GM12878 (cell line): ENCODE measurements around the gene ROBO4. TPM values are rescaled to one million over a fixed set of nuclear protein-coding genes. Genes with fewer than 3 reads are reported as not detected.

Source experiments
- ATAC-seq: fragments of 200-7000 bp; cut with Tn5 transposase; 3 replicates; pipeline ENCODE4 v1.9.1; 2020; ENCODE audit warnings: mild to moderate bottlenecking, moderate library complexity
- BruUV-seq: library from RNA; stranded (reverse); fragments of 400-500 nt; replicated peaks from 2 replicates; lab custom pipeline; 2021; lab: Mats Ljungman, UMichigan
- CTCF ChIA-PET: fragments of 300-600 bp; sonication (Branson Sonifier 250); formaldehyde crosslinking; extraction: SDS; loops from one replicate; lab custom pipeline; 2021; ENCODE audit warnings: inconsistent platforms; lab: Yijun Ruan, JAX
- POLR2A ChIA-PET: fragments of 350-600 bp; formaldehyde crosslinking; extraction: SDS; loops from one replicate; lab custom pipeline; 2021; ENCODE audit warnings: inconsistent platforms; lab: Charles Lee
- RAD21 ChIA-PET: fragments of 300-600 bp; sonication (Branson Sonifier 250); formaldehyde crosslinking; loops from one replicate; lab custom pipeline; 2023; ENCODE audit warnings: antibody characterized with exemption; ENCODE audit not compliant: unreplicated experiment; lab: Charles Lee
- SMC1A ChIA-PET: fragments of 300-600 bp; sonication (Branson Sonifier 250); formaldehyde crosslinking; loops from one replicate; lab custom pipeline; 2023; ENCODE audit not compliant: unreplicated experiment, uncharacterized antibody; lab: Charles Lee
- DNase-seq: peaks from one replicate; pipeline ENCODE4 v3.0.0-alpha.2; 2011; ENCODE audit warnings: low read depth, low spot score
- FAIRE-seq: peaks from 3 replicates; lab custom pipeline; 2011; peaks lifted over from hg19 to GRCh38; lab: Jason Lieb, UNC
- H2AFZ ChIP-seq: 2 replicates; pipeline ENCODE4 v1.6.0; 2011; ENCODE audit warnings: low read depth, low read length, control low read depth; ENCODE audit not compliant: control insufficient read depth
- H3K27ac ChIP-seq: 2 replicates; pipeline ENCODE4 v1.5.1; 2011; ENCODE audit warnings: control low read depth; ENCODE audit not compliant: control insufficient read depth, insufficient read depth
- H3K27me3 ChIP-seq, 2 experiments: replicated peaks in 1 of 2; 2 replicates each; pipeline versions ENCODE4 v1.6.0 to v1.6.1; 2011; ENCODE audit warnings: low read length in 1 of 2; ENCODE audit not compliant: control insufficient read depth in 2 of 2, insufficient read depth in 2 of 2
- H3K36me3 ChIP-seq, 2 experiments: 2 replicates each; pipeline ENCODE4 v1.5.1; 2011; ENCODE audit warnings: low read length in 1 of 2; ENCODE audit not compliant: control insufficient read depth in 2 of 2, insufficient read depth in 2 of 2
- H3K4me1 ChIP-seq: 2 replicates; pipeline ENCODE4 v1.6.1; 2011; ENCODE audit warnings: mild to moderate bottlenecking, low read length, moderate library complexity, mixed read lengths; ENCODE audit not compliant: control insufficient read depth, insufficient read depth
- H3K4me2 ChIP-seq: 2 replicates; pipeline ENCODE4 v1.6.0; 2011; ENCODE audit warnings: control low read depth; ENCODE audit not compliant: control insufficient read depth, insufficient read depth
- H3K4me3 ChIP-seq: fragments of 200-600 bp; sonication (generic); 2 replicates; pipeline ENCODE4 v1.5.1; 2016
- H3K79me2 ChIP-seq: 2 replicates; pipeline ENCODE4 v1.6.0; 2011; ENCODE audit warnings: low read length; ENCODE audit not compliant: control insufficient read depth, insufficient read depth
- H3K9ac ChIP-seq: 2 replicates; pipeline ENCODE4 v1.8.0; 2011; ENCODE audit warnings: low read length, control low read depth, mixed read lengths; ENCODE audit not compliant: control insufficient read depth, insufficient read depth
- H3K9me3 ChIP-seq: replicated peaks from 3 replicates; pipeline ENCODE4 v1.5.1; 2011; ENCODE audit warnings: mild to moderate bottlenecking, low read length; ENCODE audit not compliant: control insufficient read depth, insufficient read depth
- H4K20me1 ChIP-seq: 2 replicates; pipeline ENCODE4 v1.6.0; 2011; ENCODE audit not compliant: control insufficient read depth, insufficient read depth
- BRCA1 ChIP-seq: IDR thresholded peaks from 2 replicates; pipeline ENCODE4 v1.6.1; 2011; ENCODE audit warnings: low read depth, low read length, improper control_type of control experiment
- EED ChIP-seq: sonication (generic); IDR thresholded peaks from 2 replicates; pipeline ENCODE4 v1.6.1; 2016; ENCODE audit warnings: antibody characterized with exemption, low read depth
- ESRRA ChIP-seq: IDR thresholded peaks from 2 replicates; pipeline ENCODE4 v1.6.1; 2012; ENCODE audit warnings: mild to moderate bottlenecking, low read length, improper control_type of control experiment
- MEF2A ChIP-seq: IDR thresholded peaks from 2 replicates; pipeline ENCODE4 v1.6.1; 2011; ENCODE audit warnings: low read depth, mild to moderate bottlenecking, low read length, moderate library complexity; ENCODE audit not compliant: insufficient read depth
- PML ChIP-seq: IDR thresholded peaks from 2 replicates; pipeline ENCODE4 v1.6.1; 2012; ENCODE audit warnings: low read length, inconsistent platforms
- POLR2AphosphoS2 ChIP-seq: IDR thresholded peaks from 2 replicates; pipeline ENCODE4 v1.6.1; 2011; ENCODE audit warnings: low read depth, mild to moderate bottlenecking, low read length, improper control_type of control experiment, moderate library complexity
- RAD21 ChIP-seq: IDR thresholded peaks from 2 replicates; pipeline ENCODE4 v1.6.1; 2011; ENCODE audit warnings: mild to moderate bottlenecking, low read depth, low read length, moderate library complexity; ENCODE audit not compliant: insufficient read depth
- RELA ChIP-seq: fragments of 450-650 bp; IDR thresholded peaks from 2 replicates; pipeline ENCODE4 v1.8.0; 2014; ENCODE audit warnings: borderline replicate concordance; ENCODE audit not compliant: partially characterized antibody
- RUNX3 ChIP-seq: IDR thresholded peaks from 2 replicates; pipeline ENCODE4 v1.6.1; 2012; ENCODE audit warnings: low read length, inconsistent platforms
- ZSCAN29 ChIP-seq: fragments of 450-650 bp; IDR thresholded peaks from 2 replicates; pipeline ENCODE4 v1.6.1; 2017; ENCODE audit warnings: mild to moderate bottlenecking, moderate library complexity
- ZZZ3 ChIP-seq: IDR thresholded peaks from 2 replicates; pipeline ENCODE4 v1.6.1; 2011; ENCODE audit warnings: low read depth; ENCODE audit not compliant: control insufficient read depth, insufficient read length
- WGBS: methylation state at CpG from one replicate; pipeline ENCODE4 v1.1.6; 2016; ENCODE audit warnings: low lambda C conversion rate; ENCODE audit not compliant: insufficient replicate concordance, insufficient coverage; ENCODE audit errors: missing lambda C conversion rate; 5-methylcytosine and 5-hydroxymethylcytosine counted together
- in situ Hi-C: fragments of 300-500 bp; cut with MboI; formaldehyde crosslinking; loops from 9 replicates; pipeline ENCODE4 v1.14.3; 2018; ENCODE audit warnings: mixed read lengths
- intact Hi-C: fragments of 100-400 bp; cut with micrococcal nuclease; formaldehyde crosslinking; loops from one replicate; pipeline ENCODE4 v1.14.2; 2022; ENCODE audit not compliant: unreplicated experiment
- polyA plus RNA-seq, 11 experiments: library from polyadenylated mRNA; depleted of rRNA in 4 of 11; unstranded in 6 of 11; stranded (reverse) in 5 of 11; fragments of >200 nt; fragmentation: Nextera tagmentation in 4 of 11; fragmentation: Illumina TruSeq in 1 of 11; extraction: Ambion mirVana in 4 of 11; extraction: Trizol in 1 of 11; gene quantifications; 1 replicate in 1 of 11; 2 replicates in 10 of 11; pipeline versions ENCODE4 v1.2.1 to v1.2.3, GENCODE V29; 2011 to 2016; ENCODE audit warnings: inconsistent platforms in 2 of 11, missing spikeins in 2 of 11, low read depth in 1 of 11
- total RNA-seq, 4 experiments: library from RNA; depleted of rRNA in 3 of 4; stranded (reverse); fragments of >200 nt in 3 of 4; fragmentation: Illumina TruSeq in 1 of 4; extraction: Trizol in 1 of 4; gene quantifications; 2 replicates each; pipeline versions ENCODE4 v1.2.1 to v1.2.3, GENCODE V29; 2013 to 2021
- TF ChIP-seq, protein P1 (sequence below): IDR thresholded peaks from 2 replicates; pipeline ENCODE4 v1.6.1; 2011; ENCODE audit warnings: borderline replicate concordance, low read depth, mild to moderate bottlenecking, moderate library complexity, low read length; ENCODE audit not compliant: insufficient read depth, poor library complexity, severe bottlenecking
- TF ChIP-seq, protein P2 (sequence below): IDR thresholded peaks from 2 replicates; pipeline ENCODE4 v1.6.1; 2012; ENCODE audit warnings: low read depth, low read length, improper control_type of control experiment
- TF ChIP-seq, protein P3 (sequence below): fragments of 450-650 bp; IDR thresholded peaks from 2 replicates; pipeline ENCODE4 v1.6.1; 2014; ENCODE audit warnings: mild to moderate bottlenecking
- TF ChIP-seq, protein P4 (sequence below), 3 experiments: IDR thresholded peaks in 2 of 3; conservative IDR thresholded peaks in 1 of 3; 2 replicates each; pipeline ENCODE4 v1.5.1; 2011; ENCODE audit warnings: low read depth in 3 of 3, low read length in 3 of 3, mild to moderate bottlenecking in 3 of 3, control low read depth in 2 of 3, moderate library complexity in 2 of 3, inconsistent platforms in 1 of 3, mixed read lengths in 1 of 3; ENCODE audit not compliant: control insufficient read depth in 2 of 3, insufficient read depth in 1 of 3; ENCODE audit errors: extremely low read depth in 1 of 3
- TF ChIP-seq, protein P5 (sequence below): IDR thresholded peaks from 2 replicates; pipeline ENCODE4 v1.6.1; 2012; ENCODE audit warnings: low read depth, low read length, improper control_type of control experiment

ROBO4 gene
- total and polyA plus RNA-seq, 10 of the 15 experiments (the other 5 are each of a cell fraction or from before 2014, with no cell fraction given): not detected

DNA sequence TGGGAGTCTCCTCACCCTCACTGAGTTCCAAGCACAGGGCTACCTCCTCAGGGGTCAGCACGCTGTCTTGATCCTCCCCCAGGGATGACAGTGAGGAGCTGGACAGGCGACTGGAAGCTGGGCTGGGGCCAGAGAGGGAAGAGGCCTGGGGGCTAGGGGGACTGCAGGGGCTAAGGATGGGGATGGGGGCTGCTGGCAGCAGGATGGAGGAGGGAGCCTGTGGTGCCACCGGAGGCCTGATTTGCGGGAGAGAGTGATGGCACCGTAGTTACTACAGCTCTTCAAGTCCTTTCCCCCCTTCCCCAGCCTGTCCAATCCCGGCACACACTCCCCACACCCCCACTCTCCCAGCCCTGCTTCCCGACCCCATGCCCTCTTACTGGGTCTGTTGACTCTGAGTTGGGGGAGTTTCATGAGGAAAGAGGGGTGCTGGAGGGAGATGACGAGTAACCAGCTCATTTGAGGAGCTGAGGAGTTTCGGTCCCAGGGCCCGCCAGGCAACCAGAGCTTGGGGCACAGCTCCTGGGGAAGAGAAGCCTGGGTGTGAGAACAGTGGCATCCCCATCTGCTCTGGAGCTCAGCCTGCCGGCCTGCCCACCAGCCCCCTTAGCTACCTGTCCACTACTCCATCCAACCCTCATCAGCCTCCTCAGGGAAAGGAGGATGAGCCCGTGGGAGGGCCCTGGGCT, 10.5 kb downstream of the ROBO4 start:
- Histone ChIP-seq H3K27ac (no peak overlapping the region), H3K4me2 (no peak overlapping the region), H3K4me3 (no peak overlapping the region), H3K27me3 (peaks cover 0 to 4% of the 10 kb centered on the region in 2 experiments; a peak in 3 of 4 replicates), H3K79me2 (no peaks in the 10 kb centered on the region), H4K20me1 (no peaks in the 10 kb centered on the region), H3K9me3 (no peaks in the 10 kb centered on the region), H3K4me1 (no peaks in the 10 kb centered on the region), H3K9ac (no peak overlapping the region), H3K36me3 (no peaks in the 10 kb centered on the region; a peak in 1 of 4 replicates), H2AFZ (no peak overlapping the region)
- WGBS: 31% methylated on average over 11 of the region's 12 CpGs
- SMC1A ChIA-PET: no interaction called here
- ATAC-seq: no peak
- BruUV-seq: no TSS peak
- FAIRE-seq: no peak
- intact Hi-C loops: loop anchor here (10.0 kb wide), 1 partner anchor 258 kb away; no protein-coding TSS in a partner anchor
- TF ChIP-seq, protein P1, sequence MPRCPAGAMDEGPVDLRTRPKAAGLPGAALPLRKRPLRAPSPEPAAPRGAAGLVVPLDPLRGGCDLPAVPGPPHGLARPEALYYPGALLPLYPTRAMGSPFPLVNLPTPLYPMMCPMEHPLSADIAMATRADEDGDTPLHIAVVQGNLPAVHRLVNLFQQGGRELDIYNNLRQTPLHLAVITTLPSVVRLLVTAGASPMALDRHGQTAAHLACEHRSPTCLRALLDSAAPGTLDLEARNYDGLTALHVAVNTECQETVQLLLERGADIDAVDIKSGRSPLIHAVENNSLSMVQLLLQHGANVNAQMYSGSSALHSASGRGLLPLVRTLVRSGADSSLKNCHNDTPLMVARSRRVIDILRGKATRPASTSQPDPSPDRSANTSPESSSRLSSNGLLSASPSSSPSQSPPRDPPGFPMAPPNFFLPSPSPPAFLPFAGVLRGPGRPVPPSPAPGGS: no peak
- TF ChIP-seq RUNX3 (no peak), ESRRA (no peak), MEF2A (no peak), PML (no peak), RELA (no peak), POLR2AphosphoS2 (no peak), EED (no peak), ZZZ3 (no peak), ZSCAN29 (no peak), BRCA1 (no peak), RAD21 (no peak)
- TF ChIP-seq, protein P2, sequence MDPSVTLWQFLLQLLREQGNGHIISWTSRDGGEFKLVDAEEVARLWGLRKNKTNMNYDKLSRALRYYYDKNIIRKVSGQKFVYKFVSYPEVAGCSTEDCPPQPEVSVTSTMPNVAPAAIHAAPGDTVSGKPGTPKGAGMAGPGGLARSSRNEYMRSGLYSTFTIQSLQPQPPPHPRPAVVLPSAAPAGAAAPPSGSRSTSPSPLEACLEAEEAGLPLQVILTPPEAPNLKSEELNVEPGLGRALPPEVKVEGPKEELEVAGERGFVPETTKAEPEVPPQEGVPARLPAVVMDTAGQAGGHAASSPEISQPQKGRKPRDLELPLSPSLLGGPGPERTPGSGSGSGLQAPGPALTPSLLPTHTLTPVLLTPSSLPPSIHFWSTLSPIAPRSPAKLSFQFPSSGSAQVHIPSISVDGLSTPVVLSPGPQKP: no peak
- TF ChIP-seq, protein P3, sequence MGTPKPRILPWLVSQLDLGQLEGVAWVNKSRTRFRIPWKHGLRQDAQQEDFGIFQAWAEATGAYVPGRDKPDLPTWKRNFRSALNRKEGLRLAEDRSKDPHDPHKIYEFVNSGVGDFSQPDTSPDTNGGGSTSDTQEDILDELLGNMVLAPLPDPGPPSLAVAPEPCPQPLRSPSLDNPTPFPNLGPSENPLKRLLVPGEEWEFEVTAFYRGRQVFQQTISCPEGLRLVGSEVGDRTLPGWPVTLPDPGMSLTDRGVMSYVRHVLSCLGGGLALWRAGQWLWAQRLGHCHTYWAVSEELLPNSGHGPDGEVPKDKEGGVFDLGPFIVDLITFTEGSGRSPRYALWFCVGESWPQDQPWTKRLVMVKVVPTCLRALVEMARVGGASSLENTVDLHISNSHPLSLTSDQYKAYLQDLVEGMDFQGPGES: no peak
- TF ChIP-seq, protein P4, sequence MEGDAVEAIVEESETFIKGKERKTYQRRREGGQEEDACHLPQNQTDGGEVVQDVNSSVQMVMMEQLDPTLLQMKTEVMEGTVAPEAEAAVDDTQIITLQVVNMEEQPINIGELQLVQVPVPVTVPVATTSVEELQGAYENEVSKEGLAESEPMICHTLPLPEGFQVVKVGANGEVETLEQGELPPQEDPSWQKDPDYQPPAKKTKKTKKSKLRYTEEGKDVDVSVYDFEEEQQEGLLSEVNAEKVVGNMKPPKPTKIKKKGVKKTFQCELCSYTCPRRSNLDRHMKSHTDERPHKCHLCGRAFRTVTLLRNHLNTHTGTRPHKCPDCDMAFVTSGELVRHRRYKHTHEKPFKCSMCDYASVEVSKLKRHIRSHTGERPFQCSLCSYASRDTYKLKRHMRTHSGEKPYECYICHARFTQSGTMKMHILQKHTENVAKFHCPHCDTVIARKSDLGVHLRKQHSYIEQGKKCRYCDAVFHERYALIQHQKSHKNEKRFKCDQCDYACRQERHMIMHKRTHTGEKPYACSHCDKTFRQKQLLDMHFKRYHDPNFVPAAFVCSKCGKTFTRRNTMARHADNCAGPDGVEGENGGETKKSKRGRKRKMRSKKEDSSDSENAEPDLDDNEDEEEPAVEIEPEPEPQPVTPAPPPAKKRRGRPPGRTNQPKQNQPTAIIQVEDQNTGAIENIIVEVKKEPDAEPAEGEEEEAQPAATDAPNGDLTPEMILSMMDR (IDR thresholded peaks at IDR 0.05 in 2 of 3, conservative IDR thresholded peaks at IDR 0.05 in 1 of 3; ENCODE audit: control insufficient read depth in 2 of 3, extremely low read depth in 1 of 3, insufficient read depth in 1 of 3, low read depth in 3 of 3, low read length in 3 of 3): no peak
- TF ChIP-seq, protein P5, sequence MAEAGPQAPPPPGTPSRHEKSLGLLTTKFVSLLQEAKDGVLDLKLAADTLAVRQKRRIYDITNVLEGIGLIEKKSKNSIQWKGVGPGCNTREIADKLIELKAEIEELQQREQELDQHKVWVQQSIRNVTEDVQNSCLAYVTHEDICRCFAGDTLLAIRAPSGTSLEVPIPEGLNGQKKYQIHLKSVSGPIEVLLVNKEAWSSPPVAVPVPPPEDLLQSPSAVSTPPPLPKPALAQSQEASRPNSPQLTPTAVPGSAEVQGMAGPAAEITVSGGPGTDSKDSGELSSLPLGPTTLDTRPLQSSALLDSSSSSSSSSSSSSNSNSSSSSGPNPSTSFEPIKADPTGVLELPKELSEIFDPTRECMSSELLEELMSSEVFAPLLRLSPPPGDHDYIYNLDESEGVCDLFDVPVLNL: no peak
- TF ChIP-seq, all 136 proteins: peak for 0
- DNase-seq: no peak
- CTCF ChIA-PET: interaction anchor here (1.1 kb wide), 1 partner anchor 51 kb away, joined by 3 read pairs; no protein-coding TSS in a partner anchor
- POLR2A ChIA-PET: interaction anchor here (0.6 kb wide), 1 partner anchor 271 kb away, joined by 3 read pairs; no protein-coding TSS in a partner anchor
- in situ Hi-C loops: no loop called here
- RAD21 ChIA-PET: no interaction called here
